Liver (tissue), 3 donors: Measurements from ENCODE around the gene ZEB1.

Source experiments
- EGR1 ChIP-seq, 2 donors: IDR thresholded peaks; 2 replicates each; pipeline ENCODE4 v1.6.1; 2016 to 2018; ENCODE audit warnings: antibody characterized with exemption in 2 of 2, low read depth in 2 of 2
- FOXA2 ChIP-seq: IDR thresholded peaks from 2 replicates; pipeline ENCODE4 v1.6.1; 2016; ENCODE audit warnings: antibody characterized with exemption
- RAD21 ChIP-seq, 2 donors: IDR thresholded peaks; 2 replicates each; pipeline ENCODE4 v1.6.1; 2016; ENCODE audit warnings: antibody characterized with exemption in 2 of 2, mild to moderate bottlenecking in 2 of 2
- SP1 ChIP-seq: IDR thresholded peaks from 2 replicates; pipeline ENCODE4 v1.6.1; 2018; ENCODE audit warnings: antibody characterized with exemption, mild to moderate bottlenecking
- TAF1 ChIP-seq: conservative IDR thresholded peaks from 2 replicates; pipeline ENCODE4 v1.6.1; 2016; ENCODE audit warnings: antibody characterized with exemption, mild to moderate bottlenecking
- YY1 ChIP-seq: IDR thresholded peaks from 2 replicates; pipeline ENCODE4 v1.6.1; 2016; ENCODE audit warnings: antibody characterized with exemption, mild to moderate bottlenecking
- TF ChIP-seq, protein P1 (sequence below): fragments of 150-350 bp; IDR thresholded peaks from 2 replicates; pipeline ENCODE4 v1.5.1; 2017; ENCODE audit warnings: improper control_type of control experiment, low read depth, low read length; ENCODE audit not compliant: missing input control
- TF ChIP-seq, protein P2 (sequence below): IDR thresholded peaks from 2 replicates; pipeline ENCODE4 v1.6.1; 2016; ENCODE audit warnings: antibody characterized with exemption
- donor health status: healthy.
- donor health status: healthy.

GRCh38 chr10:31520986-31521831 is 202.2 kb downstream of the ZEB1 start:
- TF ChIP-seq, protein P1, sequence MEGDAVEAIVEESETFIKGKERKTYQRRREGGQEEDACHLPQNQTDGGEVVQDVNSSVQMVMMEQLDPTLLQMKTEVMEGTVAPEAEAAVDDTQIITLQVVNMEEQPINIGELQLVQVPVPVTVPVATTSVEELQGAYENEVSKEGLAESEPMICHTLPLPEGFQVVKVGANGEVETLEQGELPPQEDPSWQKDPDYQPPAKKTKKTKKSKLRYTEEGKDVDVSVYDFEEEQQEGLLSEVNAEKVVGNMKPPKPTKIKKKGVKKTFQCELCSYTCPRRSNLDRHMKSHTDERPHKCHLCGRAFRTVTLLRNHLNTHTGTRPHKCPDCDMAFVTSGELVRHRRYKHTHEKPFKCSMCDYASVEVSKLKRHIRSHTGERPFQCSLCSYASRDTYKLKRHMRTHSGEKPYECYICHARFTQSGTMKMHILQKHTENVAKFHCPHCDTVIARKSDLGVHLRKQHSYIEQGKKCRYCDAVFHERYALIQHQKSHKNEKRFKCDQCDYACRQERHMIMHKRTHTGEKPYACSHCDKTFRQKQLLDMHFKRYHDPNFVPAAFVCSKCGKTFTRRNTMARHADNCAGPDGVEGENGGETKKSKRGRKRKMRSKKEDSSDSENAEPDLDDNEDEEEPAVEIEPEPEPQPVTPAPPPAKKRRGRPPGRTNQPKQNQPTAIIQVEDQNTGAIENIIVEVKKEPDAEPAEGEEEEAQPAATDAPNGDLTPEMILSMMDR = no peak
- TF ChIP-seq TAF1 (no peak), YY1 (no peak), EGR1 (IDR thresholded peaks at IDR 0.05; ENCODE audit: low read depth in 2 of 2) (no peak), FOXA2 (no peak), RAD21 (IDR thresholded peaks at IDR 0.05) (no peak), SP1 (no peak)
- TF ChIP-seq, protein P2, sequence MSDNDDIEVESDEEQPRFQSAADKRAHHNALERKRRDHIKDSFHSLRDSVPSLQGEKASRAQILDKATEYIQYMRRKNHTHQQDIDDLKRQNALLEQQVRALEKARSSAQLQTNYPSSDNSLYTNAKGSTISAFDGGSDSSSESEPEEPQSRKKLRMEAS = no peak
